ENCODE data around the gene TOX3.

Gene TOX3

DNA sequence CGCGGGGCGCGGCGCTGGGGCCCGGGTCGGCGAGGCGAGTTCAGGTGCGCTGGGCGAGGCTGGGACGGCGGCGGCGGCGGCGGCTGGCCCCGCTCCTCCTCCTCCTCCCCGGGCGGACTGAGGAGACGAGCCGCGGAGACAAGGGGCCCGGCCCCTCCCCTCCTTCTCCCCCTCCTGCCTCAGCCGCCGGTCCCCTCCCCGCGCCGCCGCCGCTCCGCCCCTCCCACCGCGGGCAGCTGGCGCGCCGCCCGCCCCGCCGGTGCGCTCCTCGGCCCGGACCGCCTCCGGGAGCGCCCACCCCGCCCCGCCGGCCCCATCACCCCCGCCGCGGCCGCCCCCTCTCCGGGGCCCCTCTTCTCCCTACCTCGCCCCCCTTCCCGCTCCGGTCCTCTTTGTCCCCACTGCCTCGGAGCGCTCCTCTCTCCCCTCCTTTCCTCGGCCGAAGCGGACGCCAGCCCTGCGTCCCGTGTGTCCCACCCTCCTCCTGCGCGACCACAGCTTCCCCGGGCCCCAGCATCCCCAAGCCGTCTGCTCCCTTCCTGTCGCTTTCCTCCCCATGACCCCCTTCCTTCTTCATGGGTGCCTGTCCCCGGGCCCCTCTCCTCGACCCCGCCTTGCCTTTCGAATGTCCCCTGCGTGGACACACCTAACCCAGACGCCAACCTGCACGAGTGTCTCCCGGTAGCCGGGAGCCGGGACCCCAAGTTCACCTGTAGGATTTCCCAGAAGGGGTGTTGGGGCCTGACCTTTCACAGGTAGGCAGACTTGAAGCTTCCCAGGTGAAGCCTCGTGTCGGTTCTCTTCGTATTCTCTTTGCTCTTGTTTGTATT lies at the start of gene TOX3:
Gene TOX3 (minus strand): TSS at position 140 of the 830 bp plus-strand sequence. CDS start 420 bp downstream, outside the sequence.
- Histone ChIP-seq H3K27me3 (replicated peaks; ENCODE audit: control insufficient read depth, insufficient read depth, low read length) (no peaks in the 10 kb centered on the region), H3K36me3 (ENCODE audit: control insufficient read depth, insufficient read depth, low read length) (no peaks in the 10 kb centered on the region), H3K4me3 (replicated peaks; ENCODE audit: low read depth, low read length) (no peak within 1 kb of the TSS)
- TF ChIP-seq, protein P1, sequence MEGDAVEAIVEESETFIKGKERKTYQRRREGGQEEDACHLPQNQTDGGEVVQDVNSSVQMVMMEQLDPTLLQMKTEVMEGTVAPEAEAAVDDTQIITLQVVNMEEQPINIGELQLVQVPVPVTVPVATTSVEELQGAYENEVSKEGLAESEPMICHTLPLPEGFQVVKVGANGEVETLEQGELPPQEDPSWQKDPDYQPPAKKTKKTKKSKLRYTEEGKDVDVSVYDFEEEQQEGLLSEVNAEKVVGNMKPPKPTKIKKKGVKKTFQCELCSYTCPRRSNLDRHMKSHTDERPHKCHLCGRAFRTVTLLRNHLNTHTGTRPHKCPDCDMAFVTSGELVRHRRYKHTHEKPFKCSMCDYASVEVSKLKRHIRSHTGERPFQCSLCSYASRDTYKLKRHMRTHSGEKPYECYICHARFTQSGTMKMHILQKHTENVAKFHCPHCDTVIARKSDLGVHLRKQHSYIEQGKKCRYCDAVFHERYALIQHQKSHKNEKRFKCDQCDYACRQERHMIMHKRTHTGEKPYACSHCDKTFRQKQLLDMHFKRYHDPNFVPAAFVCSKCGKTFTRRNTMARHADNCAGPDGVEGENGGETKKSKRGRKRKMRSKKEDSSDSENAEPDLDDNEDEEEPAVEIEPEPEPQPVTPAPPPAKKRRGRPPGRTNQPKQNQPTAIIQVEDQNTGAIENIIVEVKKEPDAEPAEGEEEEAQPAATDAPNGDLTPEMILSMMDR (IDR thresholded peaks at IDR 0.05; ENCODE audit: insufficient read depth, low read length, poor library complexity, severe bottlenecking) = no peak
- no peak for DNase-seq (ENCODE audit: extremely low read depth, insufficient read length)

DNA sequence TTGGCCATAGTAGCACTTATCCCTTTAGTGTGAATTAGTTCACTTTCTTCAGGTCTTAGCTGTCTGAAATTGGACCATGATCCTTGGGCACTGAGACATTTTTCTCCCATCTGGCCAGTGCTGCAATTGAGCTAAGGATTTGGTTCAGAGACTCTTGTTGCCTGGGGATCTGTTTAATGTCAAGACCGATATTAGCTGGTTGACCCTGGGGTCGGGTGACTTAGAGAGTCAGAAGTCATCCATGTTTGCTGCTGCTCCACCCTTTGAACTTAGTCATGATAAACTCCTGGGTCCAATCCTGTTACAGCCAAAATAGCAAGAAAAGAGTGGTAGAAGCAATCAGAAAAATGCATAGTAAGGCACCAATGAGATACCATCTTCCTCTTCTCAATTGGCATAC lies 45.8 kb upstream of the TOX3 start:
- Histone ChIP-seq H3K27me3 (replicated peaks; ENCODE audit: control insufficient read depth, insufficient read depth, low read length) (no peaks in the 10 kb centered on the region), H3K4me3 (replicated peaks; ENCODE audit: low read depth, low read length) (no peak overlapping the region), H3K36me3 (ENCODE audit: control insufficient read depth, insufficient read depth, low read length) (no peaks in the 10 kb centered on the region)
- TF ChIP-seq, protein P1 (IDR thresholded peaks at IDR 0.05; ENCODE audit: insufficient read depth, low read length, poor library complexity, severe bottlenecking) = no peak
- DNase-seq (ENCODE audit: extremely low read depth, insufficient read length) = no peak

DNA sequence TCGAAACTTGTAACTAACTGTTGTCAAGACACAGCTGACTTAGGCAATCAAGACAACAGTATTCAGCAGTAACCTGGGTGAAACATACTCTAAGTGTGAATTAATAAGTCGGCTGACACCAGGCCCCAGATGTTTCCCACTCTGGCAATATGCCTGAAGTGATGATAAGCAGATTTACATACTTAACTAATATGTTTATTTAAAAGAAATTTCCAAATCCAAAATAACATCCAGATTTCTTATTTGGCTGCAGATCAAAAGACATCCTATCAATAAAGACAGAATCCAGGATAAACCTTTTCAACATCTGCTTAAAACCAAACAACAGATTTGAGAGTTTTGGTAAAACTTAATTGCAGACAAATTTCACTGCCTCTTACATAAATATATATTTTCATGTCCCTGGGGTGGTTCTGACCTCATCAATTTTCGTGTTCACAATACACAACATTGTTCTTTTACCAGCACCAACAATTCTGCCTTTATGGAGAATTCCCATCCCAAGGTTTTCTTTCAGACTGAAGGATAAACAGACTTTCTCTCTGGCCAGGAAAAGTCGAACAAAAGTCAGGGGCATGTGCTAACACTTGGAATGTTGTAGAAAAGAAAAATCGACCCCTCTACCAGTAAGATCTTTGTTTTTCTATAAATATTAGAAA lies 45.1 kb upstream of the TOX3 start:
- no peak for DNase-seq (ENCODE audit: extremely low read depth, insufficient read length)
- H3K27me3 ChIP-seq (replicated peaks; ENCODE audit: control insufficient read depth, insufficient read depth, low read length) = no peaks in the 10 kb centered on the region
- no peak overlapping the region for H3K4me3 ChIP-seq (replicated peaks; ENCODE audit: low read depth, low read length)
- H3K36me3 ChIP-seq (ENCODE audit: control insufficient read depth, insufficient read depth, low read length) = no peaks in the 10 kb centered on the region
- TF ChIP-seq, protein P1 (IDR thresholded peaks at IDR 0.05; ENCODE audit: insufficient read depth, low read length, poor library complexity, severe bottlenecking) = no peak

DNA sequence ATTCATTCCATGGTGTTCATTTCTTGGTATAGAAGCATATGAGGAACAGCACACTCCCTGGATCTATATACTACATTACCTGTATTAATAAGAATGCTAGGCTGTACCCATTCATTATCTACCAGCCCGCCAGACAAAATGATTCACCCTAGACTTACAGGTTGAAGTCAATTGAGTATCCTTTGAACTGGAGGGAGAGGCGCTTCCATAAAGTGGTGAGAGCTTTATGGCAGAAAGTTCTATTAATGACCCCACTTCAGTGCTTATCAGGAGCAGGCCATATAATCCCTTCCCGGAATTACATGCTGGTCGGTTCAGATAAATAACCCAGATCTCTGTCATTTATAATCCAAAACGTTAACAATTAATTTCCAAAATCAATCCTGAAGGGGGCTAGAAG lies 44.5 kb upstream of the TOX3 start:
- no peak overlapping the region for H3K4me3 ChIP-seq (replicated peaks; ENCODE audit: low read depth, low read length)
- H3K36me3 ChIP-seq (ENCODE audit: control insufficient read depth, insufficient read depth, low read length) = no peaks in the 10 kb centered on the region
- TF ChIP-seq, protein P1 (IDR thresholded peaks at IDR 0.05; ENCODE audit: insufficient read depth, low read length, poor library complexity, severe bottlenecking) = no peak
- H3K27me3 ChIP-seq (replicated peaks; ENCODE audit: control insufficient read depth, insufficient read depth, low read length) = no peaks in the 10 kb centered on the region
- no peak for DNase-seq (ENCODE audit: extremely low read depth, insufficient read length)

DNA sequence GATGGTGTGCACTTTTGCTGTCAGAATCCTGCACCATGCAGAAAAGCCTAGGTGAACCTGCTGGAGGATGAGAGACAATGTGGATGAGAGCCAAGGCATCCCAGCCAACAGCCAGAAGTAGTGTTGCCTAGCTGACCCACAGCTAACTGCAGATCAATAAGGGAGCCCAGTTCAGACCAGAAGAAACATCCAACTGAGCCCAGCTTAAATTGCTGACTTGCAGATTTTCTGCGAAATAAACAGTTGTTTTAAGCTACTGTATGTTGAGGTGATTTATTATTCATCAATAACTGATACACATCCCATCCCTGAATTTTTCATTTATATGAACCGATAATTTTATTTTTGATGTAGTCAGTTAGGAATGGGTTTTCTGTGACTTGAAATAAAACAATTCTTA lies 39.2 kb upstream of the TOX3 start:
- TF ChIP-seq, protein P1 (IDR thresholded peaks at IDR 0.05; ENCODE audit: insufficient read depth, low read length, poor library complexity, severe bottlenecking) = no peak
- no peak for DNase-seq (ENCODE audit: extremely low read depth, insufficient read length)
- no peaks in the 10 kb centered on the region for H3K36me3 ChIP-seq (ENCODE audit: control insufficient read depth, insufficient read depth, low read length)
- no peak overlapping the region for H3K4me3 ChIP-seq (replicated peaks; ENCODE audit: low read depth, low read length)
- H3K27me3 ChIP-seq (replicated peaks; ENCODE audit: control insufficient read depth, insufficient read depth, low read length) = no peaks in the 10 kb centered on the region

All from GM06990 (cell line).